ENCODE measurements around the gene SPTLC2.

The SPTLC2 gene

GRCh38 chr14:77488558-77488957 is 127.9 kb downstream of the SPTLC2 start:
- H3K4me1 ChIP-seq (ENCODE audit: control insufficient read depth, insufficient read depth, low read length): no peaks in the 10 kb centered on the region
- no peaks in the 10 kb centered on the region for H3K9me3 ChIP-seq (ENCODE audit: control insufficient read depth, low read length)
- no peak overlapping the region for H3K4me3 ChIP-seq (ENCODE audit: low read length)
- H3K27me3 ChIP-seq (ENCODE audit: control insufficient read depth, insufficient read depth, low read length): no peaks in the 10 kb centered on the region
- no peak overlapping the region for H3K9ac ChIP-seq (ENCODE audit: low read length)
- no peaks in the 10 kb centered on the region for H3K36me3 ChIP-seq (ENCODE audit: control insufficient read depth, insufficient read depth, low read length)

- H3K36me3 ChIP-seq (ENCODE audit: control insufficient read depth, insufficient read depth, low read length): no peaks in the 10 kb centered on the region
- H3K4me3 ChIP-seq (ENCODE audit: low read length): no peak overlapping the region
- no peaks in the 10 kb centered on the region for H3K27me3 ChIP-seq (ENCODE audit: control insufficient read depth, insufficient read depth, low read length)
- no peaks in the 10 kb centered on the region for H3K9me3 ChIP-seq (ENCODE audit: control insufficient read depth, low read length)
- H3K4me1 ChIP-seq (ENCODE audit: control insufficient read depth, insufficient read depth, low read length): no peaks in the 10 kb centered on the region
- H3K9ac ChIP-seq (ENCODE audit: low read length): no peak overlapping the region
Measured at GRCh38 chr14:77485901-77486678, 130.3 kb downstream of the SPTLC2 start.

- no peaks in the 10 kb centered on the region for H3K4me1 ChIP-seq (ENCODE audit: control insufficient read depth, insufficient read depth, low read length)
- no peaks in the 10 kb centered on the region for H3K27me3 ChIP-seq (ENCODE audit: control insufficient read depth, insufficient read depth, low read length)
- no peaks in the 10 kb centered on the region for H3K9me3 ChIP-seq (ENCODE audit: control insufficient read depth, low read length)
- H3K36me3 ChIP-seq (ENCODE audit: control insufficient read depth, insufficient read depth, low read length): no peaks in the 10 kb centered on the region
- H3K4me3 ChIP-seq (ENCODE audit: low read length): no peak overlapping the region
- H3K9ac ChIP-seq (ENCODE audit: low read length): no peak overlapping the region
Measured at GRCh38 chr14:77485256-77485655, 131.2 kb downstream of the SPTLC2 start.

GRCh38 chr14:77482422-77482821 is 134.0 kb downstream of the SPTLC2 start:
- H3K9me3 ChIP-seq (ENCODE audit: control insufficient read depth, low read length): no peaks in the 10 kb centered on the region
- H3K9ac ChIP-seq (ENCODE audit: low read length): no peak overlapping the region
- H3K4me3 ChIP-seq (ENCODE audit: low read length): no peak overlapping the region
- no peaks in the 10 kb centered on the region for H3K36me3 ChIP-seq (ENCODE audit: control insufficient read depth, insufficient read depth, low read length)
- no peaks in the 10 kb centered on the region for H3K4me1 ChIP-seq (ENCODE audit: control insufficient read depth, insufficient read depth, low read length)
- peaks cover 4% of the 10 kb centered on the region for H3K27me3 ChIP-seq (ENCODE audit: control insufficient read depth, insufficient read depth, low read length)

GRCh38 chr14:77478796-77479195 is 137.6 kb downstream of the SPTLC2 start:
- Histone ChIP-seq H3K4me1 (ENCODE audit: control insufficient read depth, insufficient read depth, low read length) (no peaks in the 10 kb centered on the region), H3K9me3 (ENCODE audit: control insufficient read depth, low read length) (no peaks in the 10 kb centered on the region), H3K4me3 (ENCODE audit: low read length) (no peak overlapping the region), H3K36me3 (ENCODE audit: control insufficient read depth, insufficient read depth, low read length) (no peaks in the 10 kb centered on the region), H3K27me3 (ENCODE audit: control insufficient read depth, insufficient read depth, low read length) (peaks cover 4% of the 10 kb centered on the region), H3K9ac (ENCODE audit: low read length) (no peak overlapping the region)

GRCh38 chr14:77478029-77478428 is 138.4 kb downstream of the SPTLC2 start:
- Histone ChIP-seq H3K27me3 (ENCODE audit: control insufficient read depth, insufficient read depth, low read length) (peaks cover 4% of the 10 kb centered on the region), H3K4me1 (ENCODE audit: control insufficient read depth, insufficient read depth, low read length) (no peaks in the 10 kb centered on the region), H3K9me3 (ENCODE audit: control insufficient read depth, low read length) (no peaks in the 10 kb centered on the region), H3K9ac (ENCODE audit: low read length) (no peak overlapping the region), H3K4me3 (ENCODE audit: low read length) (no peak overlapping the region), H3K36me3 (ENCODE audit: control insufficient read depth, insufficient read depth, low read length) (no peaks in the 10 kb centered on the region)

- Histone ChIP-seq H3K4me1 (ENCODE audit: control insufficient read depth, insufficient read depth, low read length) (no peaks in the 10 kb centered on the region), H3K27me3 (ENCODE audit: control insufficient read depth, insufficient read depth, low read length) (peaks cover 4% of the 10 kb centered on the region), H3K4me3 (ENCODE audit: low read length) (no peak overlapping the region), H3K9ac (ENCODE audit: low read length) (no peak overlapping the region), H3K9me3 (ENCODE audit: control insufficient read depth, low read length) (no peaks in the 10 kb centered on the region), H3K36me3 (ENCODE audit: control insufficient read depth, insufficient read depth, low read length) (no peaks in the 10 kb centered on the region)
Measured at GRCh38 chr14:77475432-77476115, 140.9 kb downstream of the SPTLC2 start.

- Histone ChIP-seq H3K36me3 (ENCODE audit: control insufficient read depth, insufficient read depth, low read length) (no peaks in the 10 kb centered on the region), H3K9me3 (ENCODE audit: control insufficient read depth, low read length) (no peaks in the 10 kb centered on the region)
Measured at GRCh38 chr14:77474479-77475177, 141.8 kb downstream of the SPTLC2 start.

GRCh38 chr14:77473921-77474320 is 142.5 kb downstream of the SPTLC2 start:
- Histone ChIP-seq H3K36me3 (ENCODE audit: control insufficient read depth, insufficient read depth, low read length) (no peaks in the 10 kb centered on the region), H3K27me3 (ENCODE audit: control insufficient read depth, insufficient read depth, low read length) (peaks cover 4% of the 10 kb centered on the region), H3K4me1 (ENCODE audit: control insufficient read depth, insufficient read depth, low read length) (no peaks in the 10 kb centered on the region), H3K9ac (ENCODE audit: low read length) (no peak overlapping the region), H3K4me3 (ENCODE audit: low read length) (no peak overlapping the region), H3K9me3 (ENCODE audit: control insufficient read depth, low read length) (no peaks in the 10 kb centered on the region)

More at GRCh38 chr14:77474479-77475177, 141.8 kb downstream of the SPTLC2 start:
- peaks cover 4% of the 10 kb centered on the region for H3K27me3 ChIP-seq (ENCODE audit: control insufficient read depth, insufficient read depth, low read length)
- no peak overlapping the region for H3K9ac ChIP-seq (ENCODE audit: low read length)
- no peak overlapping the region for H3K4me3 ChIP-seq (ENCODE audit: low read length)
- no peaks in the 10 kb centered on the region for H3K4me1 ChIP-seq (ENCODE audit: control insufficient read depth, insufficient read depth, low read length)

GRCh38 chr14:77470224-77470870 is 146.1 kb downstream of the SPTLC2 start:
- H3K4me1 ChIP-seq (ENCODE audit: control insufficient read depth, insufficient read depth, low read length): no peaks in the 10 kb centered on the region
- no peaks in the 10 kb centered on the region for H3K9me3 ChIP-seq (ENCODE audit: control insufficient read depth, low read length)
- no peak overlapping the region for H3K9ac ChIP-seq (ENCODE audit: low read length)
- H3K27me3 ChIP-seq (ENCODE audit: control insufficient read depth, insufficient read depth, low read length): no peaks in the 10 kb centered on the region
- no peak overlapping the region for H3K4me3 ChIP-seq (ENCODE audit: low read length)
- peaks cover 4% of the 10 kb centered on the region for H3K36me3 ChIP-seq (ENCODE audit: control insufficient read depth, insufficient read depth, low read length)

GRCh38 chr14:77469539-77469938 is 146.9 kb downstream of the SPTLC2 start:
- no peak overlapping the region for H3K4me3 ChIP-seq (ENCODE audit: low read length)
- no peak overlapping the region for H3K9ac ChIP-seq (ENCODE audit: low read length)
- peaks cover 12% of the 10 kb centered on the region for H3K36me3 ChIP-seq (ENCODE audit: control insufficient read depth, insufficient read depth, low read length)
- H3K27me3 ChIP-seq (ENCODE audit: control insufficient read depth, insufficient read depth, low read length): no peaks in the 10 kb centered on the region
- no peaks in the 10 kb centered on the region for H3K4me1 ChIP-seq (ENCODE audit: control insufficient read depth, insufficient read depth, low read length)
- no peaks in the 10 kb centered on the region for H3K9me3 ChIP-seq (ENCODE audit: control insufficient read depth, low read length)
